Testis (tissue), 3 donors: ENCODE measurements around the gene FRAS1. TPM values are rescaled to one million over a fixed set of nuclear protein-coding genes. Genes with fewer than 3 reads are reported as not detected.

Experiments
- DNase-seq: peaks from one replicate; pipeline ENCODE4 v3.0.0-alpha.2; 2019
- H3K27ac ChIP-seq, 2 donors: fragments of 200-600 bp; sonication (generic); one replicate each; pipeline ENCODE4 v1.5.1; 2019
- H3K27me3 ChIP-seq: fragments of 200-600 bp; sonication (generic); one replicate; pipeline ENCODE4 v1.5.1; 2019
- H3K36me3 ChIP-seq: fragments of 200-600 bp; sonication (generic); one replicate; pipeline ENCODE4 v1.5.1; 2017; ENCODE audit warnings: low read depth; ENCODE audit errors: missing control alignments
- H3K4me1 ChIP-seq: fragments of 200-600 bp; sonication (generic); one replicate; pipeline ENCODE4 v1.5.1; 2019
- H3K4me3 ChIP-seq, 2 donors: fragments of 200-600 bp; sonication (generic); one replicate each; pipeline ENCODE4 v1.5.1; 2017 to 2019
- H3K9me3 ChIP-seq: fragments of 200-600 bp; sonication (generic); one replicate; pipeline ENCODE4 v1.5.1; 2017
- POLR2A ChIP-seq: fragments of 450-650 bp; IDR thresholded peaks from one replicate; pipeline ENCODE4 v1.6.1; 2017; ENCODE audit warnings: antibody characterized with exemption, mild to moderate bottlenecking, moderate library complexity
- WGBS, 2 donors: methylation state at CpG; one replicate each; pipeline ENCODE4 v1.1.5; 2018; 5-methylcytosine and 5-hydroxymethylcytosine counted together
- intact Hi-C: fragments of 100-400 bp; cut with DNase I; formaldehyde crosslinking; loops from one replicate; pipeline ENCODE4 v1.15.1; 2023; ENCODE audit warnings: low total_unique reads
- polyA plus RNA-seq: library from polyadenylated mRNA; stranded (reverse); fragments of 350-450 nt; fragmentation: Illumina TruSeq; extraction: RNeasy Lipid Tissue Mini Kit (QIAGEN cat#74804); gene quantifications from one replicate; pipeline ENCODE4 v1.2.3, GENCODE V29; 2014; ENCODE audit warnings: low read depth, low replicate concordance; ENCODE audit not compliant: insufficient read depth
- total RNA-seq, 2 donors: library from RNA; depleted of rRNA; stranded (reverse); fragments of >200 nt; gene quantifications; one replicate each; pipeline ENCODE4 v1.2.3, GENCODE V29; 2016
- TF ChIP-seq, protein P1 (sequence below), 3 experiments: fragments of 450-650 bp in 2 of 3; fragments of 200-600 bp in 1 of 3; sonication (generic) in 1 of 3; IDR thresholded peaks; one replicate each; pipeline ENCODE4 v1.5.1; 2016 to 2019; ENCODE audit warnings: antibody characterized with exemption in 3 of 3, mild to moderate bottlenecking in 2 of 3, moderate library complexity in 1 of 3

The FRAS1 gene
- total and polyA plus RNA-seq, 3 donors from 2014 or later: 2.2 to 3.7 (median 3.5) TPM

DNA sequence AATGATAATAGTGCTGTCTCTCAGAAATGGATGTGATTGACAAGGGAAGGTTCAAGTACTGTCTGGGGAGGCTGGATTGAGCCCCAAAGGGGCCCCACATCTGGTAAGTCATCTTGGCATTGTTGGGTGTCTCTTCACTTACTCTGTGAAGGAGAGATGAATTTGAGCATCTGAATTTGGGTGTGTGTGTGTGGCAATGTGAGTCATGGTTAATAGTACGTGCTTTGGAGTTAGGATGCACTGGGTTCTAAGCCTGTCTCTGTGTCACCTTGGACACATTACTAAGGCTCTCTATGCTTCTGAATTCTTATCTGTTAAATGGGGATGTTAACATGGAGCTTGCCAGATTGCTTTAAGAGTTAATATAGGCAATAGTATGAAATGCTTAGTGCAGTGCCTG, 80.4 kb downstream of the FRAS1 start:
- Histone ChIP-seq H3K4me1 (no peaks in the 10 kb centered on the region), H3K36me3 (no peaks in the 10 kb centered on the region), H3K4me3 (no peak overlapping the region), H3K9me3 (no peaks in the 10 kb centered on the region), H3K27ac (no peak overlapping the region), H3K27me3 (no peaks in the 10 kb centered on the region)
- intact Hi-C loops: no loop called here
- TF ChIP-seq, protein P1, sequence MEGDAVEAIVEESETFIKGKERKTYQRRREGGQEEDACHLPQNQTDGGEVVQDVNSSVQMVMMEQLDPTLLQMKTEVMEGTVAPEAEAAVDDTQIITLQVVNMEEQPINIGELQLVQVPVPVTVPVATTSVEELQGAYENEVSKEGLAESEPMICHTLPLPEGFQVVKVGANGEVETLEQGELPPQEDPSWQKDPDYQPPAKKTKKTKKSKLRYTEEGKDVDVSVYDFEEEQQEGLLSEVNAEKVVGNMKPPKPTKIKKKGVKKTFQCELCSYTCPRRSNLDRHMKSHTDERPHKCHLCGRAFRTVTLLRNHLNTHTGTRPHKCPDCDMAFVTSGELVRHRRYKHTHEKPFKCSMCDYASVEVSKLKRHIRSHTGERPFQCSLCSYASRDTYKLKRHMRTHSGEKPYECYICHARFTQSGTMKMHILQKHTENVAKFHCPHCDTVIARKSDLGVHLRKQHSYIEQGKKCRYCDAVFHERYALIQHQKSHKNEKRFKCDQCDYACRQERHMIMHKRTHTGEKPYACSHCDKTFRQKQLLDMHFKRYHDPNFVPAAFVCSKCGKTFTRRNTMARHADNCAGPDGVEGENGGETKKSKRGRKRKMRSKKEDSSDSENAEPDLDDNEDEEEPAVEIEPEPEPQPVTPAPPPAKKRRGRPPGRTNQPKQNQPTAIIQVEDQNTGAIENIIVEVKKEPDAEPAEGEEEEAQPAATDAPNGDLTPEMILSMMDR (IDR thresholded peaks at IDR 0.05): no peak
- no peak for TF ChIP-seq POLR2A
- 91 to 100% methylated on average over 1 of the region's 1 CpG for WGBS, 2 donors
- no peak for DNase-seq

DNA sequence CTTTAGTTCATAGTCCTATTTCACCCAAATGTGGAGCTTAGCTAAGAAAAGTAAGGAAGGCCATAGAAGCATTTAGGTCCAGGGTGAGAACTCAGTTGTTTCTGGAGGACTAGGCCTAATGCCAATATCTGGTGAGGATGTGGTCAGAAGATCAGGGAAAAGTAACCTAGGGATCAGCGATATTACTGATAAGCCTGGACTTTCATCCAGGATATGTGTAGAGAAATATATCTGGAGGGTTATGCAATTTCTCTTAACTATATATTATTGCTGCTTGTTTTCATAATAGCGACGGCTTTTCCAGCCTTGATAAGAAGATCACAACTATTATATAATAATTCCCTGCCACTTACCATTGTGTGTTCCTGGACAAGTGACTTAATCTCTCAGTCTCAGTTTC, 81.1 kb downstream of the FRAS1 start:
- no peaks in the 10 kb centered on the region for H3K36me3 ChIP-seq
- intact Hi-C loops: no loop called here
- H3K9me3 ChIP-seq: no peaks in the 10 kb centered on the region
- no peak overlapping the region for H3K4me3 ChIP-seq
- 79 to 90% methylated on average over 3 of the region's 3 CpGs for WGBS, 2 donors
- no peak for DNase-seq
- H3K27me3 ChIP-seq: no peaks in the 10 kb centered on the region
- no peak overlapping the region for H3K27ac ChIP-seq
- H3K4me1 ChIP-seq: no peaks in the 10 kb centered on the region
- TF ChIP-seq, protein P1 (IDR thresholded peaks at IDR 0.05): no peak
- TF ChIP-seq POLR2A: no peak

DNA sequence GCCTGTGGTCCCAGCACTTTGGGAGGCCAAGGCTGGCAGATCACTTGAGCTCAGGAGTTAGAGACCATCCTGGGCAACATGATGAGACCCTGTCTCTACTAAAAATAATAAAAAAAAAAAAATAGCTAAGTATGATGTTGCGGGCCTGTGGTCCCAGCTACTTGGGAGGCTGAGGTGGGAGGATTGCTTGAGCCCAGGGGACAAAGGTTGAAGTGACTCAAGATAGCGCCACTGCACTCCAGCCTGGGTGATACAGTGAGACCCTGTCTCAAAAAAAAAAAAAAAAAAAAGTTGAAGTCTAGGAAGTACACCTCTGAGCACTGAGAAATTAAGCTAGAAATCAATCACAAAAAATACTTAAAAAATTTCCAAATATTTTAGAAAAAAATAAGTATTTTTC, 86.5 kb downstream of the FRAS1 start:
- no peak overlapping the region for H3K27ac ChIP-seq
- H3K36me3 ChIP-seq: no peaks in the 10 kb centered on the region
- H3K4me3 ChIP-seq: no peak overlapping the region
- TF ChIP-seq POLR2A: no peak
- TF ChIP-seq, protein P1 (IDR thresholded peaks at IDR 0.05): no peak
- H3K4me1 ChIP-seq: no peaks in the 10 kb centered on the region
- no peak for DNase-seq
- H3K9me3 ChIP-seq: no peaks in the 10 kb centered on the region
- intact Hi-C loops: no loop called here
- 98 to 100% methylated on average over 2 of the region's 2 CpGs for WGBS, 2 donors
- H3K27me3 ChIP-seq: no peaks in the 10 kb centered on the region

DNA sequence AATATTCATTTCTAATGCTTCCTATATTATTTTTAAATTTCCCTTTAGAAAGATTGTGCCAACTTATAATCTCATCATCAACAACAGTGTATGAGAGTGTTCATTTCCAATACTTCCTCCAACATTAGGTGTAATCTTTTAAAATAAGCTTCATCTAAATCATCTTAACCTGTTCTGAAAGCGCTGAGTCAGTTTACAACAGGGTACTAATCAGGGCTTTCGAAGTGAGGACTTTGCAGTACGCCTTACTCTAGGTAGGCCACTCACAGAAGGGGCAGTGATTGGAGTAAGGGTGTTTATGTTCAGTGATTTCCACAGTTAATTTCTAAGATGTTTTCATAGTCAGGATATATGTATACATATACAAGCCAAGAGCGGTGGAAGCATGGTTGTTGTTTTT, 87.9 kb downstream of the FRAS1 start:
- no peak for TF ChIP-seq POLR2A
- TF ChIP-seq, protein P1 (IDR thresholded peaks at IDR 0.05): no peak
- 68 to 69% methylated on average over 4 of the region's 4 CpGs for WGBS, 2 donors
- DNase-seq: no peak
- Histone ChIP-seq H3K36me3 (no peaks in the 10 kb centered on the region), H3K4me1 (no peaks in the 10 kb centered on the region), H3K27ac (no peak overlapping the region), H3K4me3 (no peak overlapping the region), H3K9me3 (no peaks in the 10 kb centered on the region), H3K27me3 (no peaks in the 10 kb centered on the region)
- intact Hi-C loops: no loop called here

DNA sequence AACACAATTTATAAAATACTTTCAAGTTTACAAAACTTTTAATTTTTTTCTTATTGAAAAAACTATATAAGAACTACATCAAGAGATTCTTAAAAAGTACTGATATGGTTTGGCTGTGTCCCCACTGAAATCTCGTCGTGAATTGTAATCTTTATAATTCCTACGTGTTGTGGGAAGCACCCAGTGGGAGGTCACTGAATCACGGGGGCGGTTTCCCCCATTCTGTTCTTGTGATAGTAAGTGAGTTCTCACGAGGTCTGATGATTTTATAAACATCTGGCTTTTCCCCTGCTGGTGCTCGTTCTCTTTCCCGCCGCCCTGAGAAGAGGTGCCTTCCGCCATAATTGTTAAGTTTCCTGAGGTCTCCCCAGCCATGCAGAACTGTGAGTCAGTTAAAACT, 88.5 kb downstream of the FRAS1 start:
- H3K4me1 ChIP-seq: no peaks in the 10 kb centered on the region
- H3K27ac ChIP-seq: no peak overlapping the region
- H3K27me3 ChIP-seq: no peaks in the 10 kb centered on the region
- intact Hi-C loops: no loop called here
- 35 to 46% methylated on average over 10 of the region's 10 CpGs for WGBS, 2 donors
- H3K4me3 ChIP-seq: no peak overlapping the region
- no peaks in the 10 kb centered on the region for H3K36me3 ChIP-seq
- TF ChIP-seq POLR2A: no peak
- TF ChIP-seq, protein P1 (IDR thresholded peaks at IDR 0.05): no peak
- no peaks in the 10 kb centered on the region for H3K9me3 ChIP-seq
- DNase-seq: no peak
